ENCODE results near the gene P2RY4. TPM values are rescaled to one million over a fixed set of nuclear protein-coding genes. Genes with fewer than 3 reads are reported as not detected.
"Not testable (repeated sequence)": the region's sequence is repeated elsewhere in the genome, so short reads cannot be mapped to it uniquely, and the experiment has no call there.

The P2RY4 gene
- total RNA-seq, 1 donor from 2014 or later = 1.0 TPM

- DNase-seq (ENCODE audit: low spot score) = no peak
- ATAC-seq = no peak
- intact Hi-C loops (cut with DNase I) = no loop called here
Observed at GRCh38 chrX:70252491-70252890, 7.5 kb downstream of the P2RY4 start.

- intact Hi-C loops (cut with DNase I) = no loop called here
- DNase-seq (ENCODE audit: low spot score) (no peak), ATAC-seq (no peak)
Observed at GRCh38 chrX:70247252-70247651, 12.8 kb downstream of the P2RY4 start.

GRCh38 chrX:70244881-70245280 lies 15.1 kb downstream of the P2RY4 start:
- ATAC-seq (no peak), DNase-seq (ENCODE audit: low spot score) (no peak)
- intact Hi-C loops (cut with DNase I) = no loop called here

- DNase-seq (ENCODE audit: low spot score); ATAC-seq; intact Hi-C loops (cut with DNase I): not testable (repeated sequence)
Observed at GRCh38 chrX:70243601-70244000, 16.4 kb downstream of the P2RY4 start.

- DNase-seq (ENCODE audit: low spot score) (no peak), ATAC-seq (no peak)
- intact Hi-C loops (cut with DNase I) = no loop called here
Observed at GRCh38 chrX:70241501-70241900, 18.5 kb downstream of the P2RY4 start.

GRCh38 chrX:70240751-70241150 lies 19.3 kb downstream of the P2RY4 start:
- DNase-seq (ENCODE audit: low spot score) (no peak), ATAC-seq (no peak)
- intact Hi-C loops (cut with DNase I) = no loop called here

GRCh38 chrX:70234355-70234754 lies 25.6 kb downstream of the P2RY4 start, which contains the start of gene AWAT1:
TSS of gene AWAT1 (plus strand) at chrX:70234655. CDS start at chrX:70234696, 41 bp downstream.
- DNase-seq (ENCODE audit: low spot score) (no peak), ATAC-seq (no peak)
- intact Hi-C loops (cut with DNase I) = no loop called here

GRCh38 chrX:70231666-70232065 lies 28.3 kb downstream of the P2RY4 start:
- DNase-seq (ENCODE audit: low spot score) = no peak
- intact Hi-C loops (cut with DNase I) = no loop called here

GRCh38 chrX:70226687-70227086 lies 33.3 kb downstream of the P2RY4 start:
- intact Hi-C loops (cut with DNase I) = no loop called here
- DNase-seq (ENCODE audit: low spot score) (no peak), ATAC-seq (no peak)

More at GRCh38 chrX:70231666-70232065, 28.3 kb downstream of the P2RY4 start:
- no peak for ATAC-seq

GRCh38 chrX:70226048-70226447 lies 34.0 kb downstream of the P2RY4 start:
- intact Hi-C loops (cut with DNase I) = no loop called here
- ATAC-seq (no peak), DNase-seq (ENCODE audit: low spot score) (no peak)

- DNase-seq (ENCODE audit: low spot score) = no peak
- intact Hi-C loops (cut with DNase I) = no loop called here
Observed at GRCh38 chrX:70219938-70220764, 39.9 kb downstream of the P2RY4 start.

GRCh38 chrX:70209570-70209969 lies 50.4 kb downstream of the P2RY4 start:
- ATAC-seq; DNase-seq (ENCODE audit: low spot score); intact Hi-C loops (cut with DNase I): not testable (repeated sequence)

More at GRCh38 chrX:70219938-70220764, 39.9 kb downstream of the P2RY4 start:
- ATAC-seq = no peak

- ATAC-seq (no peak), DNase-seq (ENCODE audit: low spot score) (no peak)
- intact Hi-C loops (cut with DNase I) = no loop called here
Observed at GRCh38 chrX:70208479-70208878, 51.5 kb downstream of the P2RY4 start.

Other genes starting within 250 kb of the P2RY4 start
- not detected for gene AWAT2, start 210.3 kb downstream of the P2RY4 start, total RNA-seq
- gene OTUD6A, start 197.7 kb downstream of the P2RY4 start, total RNA-seq = not detected
- 44.0 TPM for gene IGBP1, start 126.8 kb downstream of the P2RY4 start, total RNA-seq
- gene DGAT2L6, start 82.7 kb downstream of the P2RY4 start, total RNA-seq = not detected
- not detected for gene AWAT1, start 25.5 kb downstream of the P2RY4 start, total RNA-seq
- gene ARR3, start 8.1 kb upstream of the P2RY4 start, total RNA-seq = not detected
- gene RAB41, start 22.0 kb upstream of the P2RY4 start, total RNA-seq = not detected
- gene PDZD11, start 29.7 kb upstream of the P2RY4 start, total RNA-seq = 21.0 TPM
- 0.18 TPM for gene KIF4A, start 29.9 kb upstream of the P2RY4 start, total RNA-seq
- 0.22 TPM for gene GDPD2, start 163.1 kb upstream of the P2RY4 start, total RNA-seq
- gene DLG3, start 184.6 kb upstream of the P2RY4 start, total RNA-seq = 14.8 TPM